ENCODE data around the gene DOHH. TPM values are rescaled to one million over a fixed set of nuclear protein-coding genes. Genes with fewer than 3 reads are reported as not detected.
"Not testable (repeated sequence)": the region's sequence is repeated elsewhere in the genome, so short reads cannot be mapped to it uniquely, and the experiment has no call there.

Gene DOHH
- total RNA-seq, 1 experiment from 2014 or later: 13.0 TPM

DNA sequence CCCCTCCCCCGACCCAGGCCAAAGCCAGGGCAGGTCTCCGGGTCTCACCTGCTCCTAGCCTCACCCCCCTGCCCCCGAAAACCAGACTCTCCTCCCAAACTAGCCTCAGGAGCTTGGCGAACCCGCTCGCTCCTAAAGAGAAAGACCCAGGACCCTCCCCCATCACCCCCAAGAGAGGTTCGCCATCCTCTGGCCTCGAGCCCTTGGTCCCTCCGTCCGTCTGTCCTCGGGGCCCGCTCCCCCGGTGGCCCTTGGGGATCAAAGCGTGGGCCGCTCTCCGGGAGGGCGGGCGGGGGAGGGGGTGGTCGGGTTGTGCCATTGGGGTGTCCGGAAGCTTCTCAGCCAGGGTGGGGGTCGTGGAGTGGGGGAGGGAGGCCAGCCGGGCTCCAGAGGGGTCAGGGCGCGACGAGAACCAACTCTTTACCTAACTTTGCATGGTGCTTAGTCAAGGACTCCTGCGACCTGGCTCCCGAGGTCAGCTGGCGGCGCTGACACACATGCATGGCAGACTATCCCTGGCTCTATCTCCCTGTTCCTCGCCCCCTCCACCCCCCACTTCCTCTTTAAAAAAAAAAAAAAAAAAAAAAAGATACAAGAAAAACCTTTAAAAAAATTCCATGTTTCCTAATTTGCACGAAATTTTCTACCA, 35.8 kb downstream of the DOHH start:
- DNase-seq (ENCODE audit: extremely low read depth, low read depth): no peak

DNA sequence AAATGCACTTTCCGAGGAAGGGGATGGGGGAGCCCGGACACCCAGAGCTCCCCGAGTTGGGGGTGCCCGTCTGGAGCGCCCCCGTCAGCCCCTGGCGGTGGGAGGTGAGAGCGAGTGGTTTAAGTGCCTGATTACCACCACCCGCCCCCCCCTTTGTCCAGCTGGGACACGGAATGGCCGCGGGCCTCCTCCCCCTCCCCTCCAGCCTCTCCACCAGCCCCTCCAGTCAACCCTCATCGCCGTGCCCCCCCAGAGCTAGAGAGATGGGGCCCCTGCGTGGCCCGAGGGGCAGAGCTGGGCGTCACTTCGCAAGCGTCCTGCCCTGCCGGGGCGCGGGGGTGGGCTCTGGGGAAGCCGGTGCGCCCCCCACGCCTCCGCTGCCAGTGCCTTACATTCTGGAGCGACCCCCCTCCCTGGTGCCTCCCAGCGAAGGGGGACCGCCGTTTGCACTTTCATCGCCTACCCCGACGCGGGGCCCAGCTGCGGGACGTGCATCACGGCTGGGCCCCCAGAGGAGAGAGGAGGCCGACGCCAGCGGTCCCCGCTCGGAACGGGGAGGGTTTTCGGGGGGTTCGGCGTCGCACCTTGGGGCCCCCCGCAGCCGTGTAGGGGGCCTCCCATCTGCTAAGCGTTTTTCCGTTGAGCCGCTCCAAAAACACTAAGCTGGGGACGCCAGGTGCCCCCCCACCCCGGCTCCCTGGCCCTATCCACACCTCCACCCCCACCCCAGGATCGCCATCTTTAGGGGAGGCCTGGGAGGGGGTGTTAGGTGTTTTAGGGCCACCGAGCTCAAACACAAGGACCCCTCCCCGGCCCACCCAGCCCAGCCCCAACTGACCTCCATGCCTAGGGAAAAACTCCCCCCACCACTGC, 36.5 kb downstream of the DOHH start:
- DNase-seq (ENCODE audit: extremely low read depth, low read depth): no peak

DNA sequence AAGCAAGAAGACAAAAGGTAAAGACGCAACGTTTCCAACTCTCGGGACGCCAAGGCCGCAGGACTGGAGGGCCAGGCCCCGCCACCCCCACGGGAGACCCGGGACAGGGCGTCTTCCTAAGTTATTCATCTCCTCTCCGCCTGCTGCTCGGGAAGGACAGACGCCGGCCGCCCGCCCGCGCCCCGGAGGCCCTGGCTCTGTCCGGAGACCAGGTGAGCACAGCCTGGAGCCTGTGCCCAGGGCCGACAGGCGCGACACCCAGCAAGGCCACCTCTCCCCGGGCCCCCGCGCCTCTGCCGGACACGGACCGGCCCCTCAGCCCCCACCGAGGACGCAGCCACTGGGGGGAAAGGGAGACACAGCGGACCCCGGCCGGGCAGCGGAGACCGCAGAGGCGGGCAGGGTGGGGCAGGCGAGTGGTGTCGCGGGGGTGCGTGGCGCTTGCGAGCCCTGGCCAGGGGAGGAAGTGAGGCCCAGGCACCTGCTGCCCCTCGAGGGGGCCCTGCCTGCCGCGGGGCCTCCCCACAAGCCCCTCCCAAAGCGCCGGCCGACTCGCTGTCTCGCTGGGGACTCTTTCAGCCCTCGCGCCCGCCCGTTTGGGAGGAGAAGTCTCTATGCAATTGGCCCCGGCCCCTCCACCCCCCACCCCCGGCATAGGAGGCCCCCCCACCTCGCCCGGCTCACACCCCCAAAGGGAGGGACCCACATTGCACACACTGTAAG, 37.3 kb downstream of the DOHH start:
- DNase-seq (ENCODE audit: extremely low read depth, low read depth): no peak

DNA sequence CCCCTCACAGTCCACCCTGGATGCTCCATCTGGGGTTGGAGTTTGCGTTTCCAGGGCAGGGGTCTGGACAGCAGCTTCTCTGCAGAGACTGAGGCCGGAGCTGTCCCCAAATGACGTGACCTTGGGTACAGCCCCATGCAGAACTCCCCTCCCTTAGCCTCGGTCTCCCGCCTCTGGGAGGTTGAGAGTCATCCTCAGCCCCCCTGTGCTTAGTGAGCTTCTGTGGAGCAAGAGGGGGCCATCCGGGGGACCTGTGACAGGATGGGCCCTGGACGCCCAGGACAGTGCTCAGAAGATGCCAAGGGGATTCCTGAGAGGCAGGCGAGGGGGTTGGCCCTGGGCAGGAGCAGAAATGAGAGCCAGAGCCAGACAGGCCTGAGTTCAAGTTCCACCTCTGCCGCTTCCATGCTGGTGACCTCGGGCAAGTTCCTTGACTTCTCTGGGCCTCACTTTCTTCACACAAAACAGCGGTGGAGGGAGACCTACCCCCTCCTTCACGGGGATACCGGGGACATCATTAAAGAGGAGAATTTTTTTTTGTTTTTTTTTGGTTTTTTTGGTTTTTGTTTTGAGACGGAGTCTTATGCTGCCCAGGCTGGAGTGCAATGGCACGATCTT, 40.4 kb downstream of the DOHH start:
- no peak for DNase-seq (ENCODE audit: extremely low read depth, low read depth)

DNA sequence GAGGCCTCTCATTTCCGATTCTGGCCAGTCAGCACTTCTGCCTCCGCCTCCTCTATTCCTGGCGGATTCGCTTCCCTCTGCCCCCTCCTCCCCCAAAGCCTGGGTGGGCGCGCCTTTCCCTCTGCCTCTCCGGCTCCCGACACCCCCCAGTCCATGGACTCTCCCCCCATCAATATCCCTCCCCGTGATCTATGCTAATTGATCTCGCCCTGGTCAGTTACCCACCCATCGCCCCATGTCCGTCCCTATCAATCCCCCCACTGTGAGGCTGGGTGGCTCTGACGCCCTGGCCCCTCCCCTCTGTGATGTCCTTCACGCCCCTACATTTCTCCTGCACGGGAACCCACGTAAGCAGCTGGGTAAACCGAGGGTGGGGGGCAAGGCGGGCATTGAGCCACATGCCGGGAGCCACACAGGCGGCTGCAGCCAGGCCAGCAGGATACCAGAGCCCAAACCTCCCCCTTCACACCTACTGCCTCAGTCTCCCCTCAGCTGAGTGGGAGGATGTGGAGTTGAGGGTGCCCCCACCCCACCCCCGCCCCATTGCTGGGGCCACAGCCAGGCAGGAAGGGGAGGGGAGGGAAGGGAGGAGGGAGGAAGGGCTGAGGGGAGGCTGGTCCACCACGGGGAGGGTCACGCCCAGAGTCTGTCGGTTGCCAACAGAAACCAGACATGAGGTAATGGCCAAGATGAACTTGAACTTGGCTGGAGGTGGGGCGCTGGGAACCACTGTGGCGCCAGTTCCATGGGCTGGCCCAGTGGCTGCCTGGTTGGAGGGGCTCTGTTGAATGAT, 41.2 kb downstream of the DOHH start:
- DNase-seq (ENCODE audit: extremely low read depth, low read depth): no peak

DNA sequence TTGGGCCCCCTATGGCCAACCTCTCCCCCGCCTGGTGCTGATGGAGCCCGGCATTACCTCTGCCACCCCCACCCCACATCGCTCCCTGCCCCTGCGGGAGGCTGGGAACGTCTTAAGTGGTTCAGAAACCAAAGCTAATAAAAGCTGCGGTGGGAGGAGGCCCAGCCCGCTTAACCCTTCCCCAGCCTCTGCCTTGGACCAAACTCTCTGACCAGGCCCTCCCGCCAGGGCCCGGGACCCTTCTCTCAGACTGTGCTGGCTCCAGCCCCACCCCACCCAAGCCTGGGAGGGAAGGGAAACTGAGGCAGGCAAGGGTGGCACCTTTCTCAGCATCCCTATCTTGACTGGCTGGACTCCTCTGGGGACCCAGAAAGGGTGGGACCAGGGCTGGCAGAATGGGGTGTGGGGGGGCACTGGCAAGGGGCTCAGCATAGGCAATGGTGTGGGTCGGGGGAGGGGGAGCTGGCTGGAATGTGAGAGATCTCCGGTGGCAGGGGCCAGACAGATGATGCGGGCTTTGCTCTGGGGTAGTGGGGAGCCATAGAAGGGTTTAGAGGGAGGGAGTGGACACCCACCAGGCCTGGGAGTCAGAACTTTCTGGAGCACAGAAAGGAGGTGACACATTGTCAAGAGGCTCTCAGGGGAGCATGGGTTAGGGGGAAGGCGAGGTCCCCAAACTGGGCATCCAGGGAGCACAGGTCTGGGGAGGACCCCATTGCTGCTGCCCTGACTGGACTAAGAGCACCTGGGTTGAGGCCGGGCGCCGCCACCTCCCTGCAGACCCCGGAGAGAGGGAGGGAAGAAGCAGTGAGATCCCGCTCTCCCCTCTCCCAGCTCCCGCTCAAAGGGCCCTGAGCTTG, 42.0 kb downstream of the DOHH start:
- no peak for DNase-seq (ENCODE audit: extremely low read depth, low read depth)

DNA sequence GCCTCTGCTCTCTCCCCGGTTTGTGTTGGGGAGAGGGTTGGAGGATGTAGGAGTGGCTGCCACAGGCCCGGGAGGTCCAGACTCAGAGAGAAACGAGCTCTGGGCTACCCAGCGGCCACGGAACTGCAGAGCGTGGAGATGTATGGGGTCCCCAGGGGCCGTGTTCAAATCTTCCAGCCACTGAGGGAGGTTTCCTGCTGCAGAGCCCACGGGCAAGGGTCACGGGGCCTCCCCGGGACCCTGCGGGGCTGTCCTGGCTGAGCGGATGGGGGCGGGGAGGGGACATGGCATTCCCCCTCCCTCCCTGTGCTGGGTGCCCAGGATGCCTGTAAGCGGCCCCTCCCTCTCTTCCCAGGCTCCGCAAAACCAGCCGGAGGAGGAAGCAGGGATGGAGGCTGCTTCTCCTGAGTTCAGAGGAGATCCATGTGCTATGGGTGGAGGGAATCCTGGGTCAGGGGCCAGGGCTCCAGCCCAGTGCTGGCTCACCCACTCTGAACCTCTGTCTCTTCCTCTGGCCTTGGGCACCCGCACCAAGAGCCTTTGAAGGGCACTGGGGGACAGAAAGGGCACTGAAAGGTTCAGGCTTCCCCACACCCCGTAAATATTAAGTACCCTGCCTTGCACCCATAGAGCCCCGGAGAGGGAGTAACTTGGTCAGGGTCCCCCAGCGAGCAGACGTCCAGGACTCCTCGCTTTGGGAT, 42.8 kb downstream of the DOHH start:
- DNase-seq (ENCODE audit: extremely low read depth, low read depth): no peak

DNA sequence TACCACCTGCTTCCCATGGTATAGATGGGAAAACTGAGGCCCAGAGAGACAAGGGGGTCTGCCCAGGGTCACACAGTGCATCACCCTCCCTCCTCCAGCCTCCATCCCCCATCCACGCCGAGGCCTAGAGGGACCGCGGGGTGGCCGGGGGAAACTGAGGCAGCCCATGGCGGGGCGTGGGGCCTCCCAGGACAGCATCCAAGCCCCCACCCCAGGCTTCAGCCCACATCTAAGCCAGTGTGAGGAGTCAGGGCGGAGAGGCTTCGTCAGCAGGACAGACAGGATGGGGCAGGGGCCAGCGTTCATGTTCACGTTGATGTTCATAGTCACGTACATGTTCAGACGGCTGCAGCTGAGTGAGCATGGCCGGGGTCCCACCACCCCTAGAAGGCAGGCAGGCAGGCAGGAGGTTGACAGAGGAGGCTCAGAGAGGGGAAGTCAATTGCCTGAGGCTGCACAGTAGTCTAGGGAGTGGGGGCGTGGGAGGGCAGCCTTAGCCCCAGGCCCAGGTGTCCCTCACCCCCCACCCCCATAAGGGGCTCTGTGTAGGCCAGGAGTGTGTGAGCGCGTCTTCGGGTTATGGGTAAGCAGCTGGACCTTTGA, 43.4 kb downstream of the DOHH start:
- no peak for DNase-seq (ENCODE audit: extremely low read depth, low read depth)

DNA sequence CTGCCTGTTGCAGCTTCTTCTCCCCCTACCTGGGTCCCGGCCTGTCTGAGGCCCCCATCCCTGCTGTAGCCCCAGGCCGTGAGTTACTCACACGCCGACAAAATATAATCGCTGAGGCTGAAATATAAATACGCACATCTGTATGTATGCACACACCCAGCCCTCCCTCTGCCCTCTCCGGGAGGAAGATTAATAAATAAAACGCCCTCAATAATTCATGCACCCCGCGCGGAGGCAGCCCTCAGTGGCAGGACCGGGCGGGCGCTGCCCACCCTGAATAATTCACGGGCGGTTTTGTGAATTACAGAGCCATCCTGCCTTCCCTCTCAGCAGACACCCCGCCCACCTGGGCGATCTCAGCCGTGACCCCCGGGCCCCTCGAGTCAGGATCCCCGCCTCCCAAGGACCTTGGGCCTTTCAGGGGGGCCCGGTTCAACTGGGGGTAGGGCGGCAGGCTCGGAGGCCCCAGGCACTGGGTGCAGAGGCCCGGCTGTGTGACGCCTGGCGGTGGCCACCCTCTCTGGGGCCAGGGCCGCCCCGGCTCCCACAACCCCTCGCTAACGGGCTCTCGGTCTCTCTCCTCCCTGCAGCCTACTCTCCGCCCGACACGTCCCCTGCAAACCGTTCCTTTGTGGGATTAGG, 44.4 kb downstream of the DOHH start:
- no peak for DNase-seq (ENCODE audit: extremely low read depth, low read depth)

DNA sequence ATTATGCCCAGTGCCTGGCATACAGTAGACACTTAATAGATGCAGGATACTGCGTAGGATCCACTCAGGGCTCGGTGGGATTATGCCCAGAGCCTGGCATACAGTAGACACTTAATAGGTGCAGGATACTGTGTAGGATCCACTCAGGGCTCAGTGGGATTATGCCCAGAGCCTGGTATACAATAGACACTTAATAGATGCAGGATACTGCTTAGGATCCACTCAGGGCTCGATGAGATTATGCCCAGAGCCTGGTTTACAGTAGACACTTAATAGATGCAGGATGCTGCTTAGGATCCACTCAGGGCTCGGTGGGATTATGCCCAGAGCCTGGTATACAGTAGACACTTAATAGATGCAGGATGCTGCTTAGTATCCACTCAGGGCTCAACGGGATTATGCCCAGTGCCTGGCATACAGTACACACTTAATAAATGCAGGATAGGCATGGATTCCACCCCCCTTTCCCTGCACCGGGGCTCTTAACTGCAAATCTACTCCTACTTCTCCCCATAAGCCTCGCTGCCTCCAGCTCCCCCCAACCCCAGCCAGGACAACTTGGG, 45.0 kb downstream of the DOHH start:
- DNase-seq (ENCODE audit: extremely low read depth, low read depth): no peak

DNA sequence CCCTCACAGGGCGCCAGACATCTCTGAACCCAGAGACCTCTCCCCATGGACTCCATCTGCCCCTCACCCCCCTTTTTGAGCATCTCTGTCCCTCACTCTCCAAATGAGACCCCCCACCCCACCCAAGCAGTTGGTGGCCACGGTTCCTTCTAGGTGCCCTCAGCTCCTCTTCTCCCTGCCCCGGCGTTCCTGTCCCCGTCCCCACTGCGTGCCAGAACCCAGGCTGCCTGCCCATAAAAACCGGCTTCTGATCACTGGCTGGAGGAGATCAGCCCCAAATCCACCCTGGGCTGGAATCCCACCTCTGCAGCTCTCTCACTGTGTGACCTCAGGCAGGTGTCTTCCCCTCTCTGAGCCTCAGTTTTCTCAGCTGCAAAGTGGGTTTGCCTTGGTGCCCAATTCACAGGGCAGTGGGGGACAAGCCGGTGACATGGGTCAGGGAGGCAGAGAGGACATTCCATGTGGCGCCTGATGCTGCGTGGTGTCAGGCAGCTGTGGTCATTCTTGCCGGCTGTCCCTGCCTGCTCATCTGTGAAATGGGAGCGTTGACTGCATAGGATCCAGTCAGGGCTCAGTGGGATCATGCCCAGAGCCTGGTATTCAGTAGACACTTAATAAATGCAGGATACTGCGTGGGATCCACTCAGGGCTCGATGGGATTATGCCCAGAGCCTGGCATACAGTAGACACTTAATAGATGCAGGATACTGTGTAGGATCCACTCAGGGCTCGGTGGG, 45.6 kb downstream of the DOHH start:
- DNase-seq (ENCODE audit: extremely low read depth, low read depth): no peak

DNA sequence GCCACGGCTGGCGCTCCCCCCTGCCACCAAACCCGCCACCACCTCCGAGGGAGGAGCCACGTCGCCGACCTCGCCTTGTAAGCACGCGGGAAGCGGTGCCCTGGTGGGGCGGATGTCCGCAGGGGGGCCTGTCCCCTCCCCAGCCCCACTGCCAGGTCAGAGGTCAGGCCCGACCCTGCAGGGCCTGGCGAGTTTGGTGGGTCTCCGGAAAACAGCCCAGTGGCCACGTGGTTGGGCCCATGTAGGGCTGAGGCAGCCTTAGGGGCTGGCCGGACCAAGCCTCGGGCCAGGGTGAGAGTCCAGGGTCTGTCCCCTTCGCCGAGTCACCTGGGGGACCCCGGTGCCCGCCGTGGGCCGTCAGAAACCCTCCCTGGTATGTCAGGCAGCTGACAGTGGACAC, 46.6 kb downstream of the DOHH start:
- no peak for DNase-seq (ENCODE audit: extremely low read depth, low read depth)

DNA sequence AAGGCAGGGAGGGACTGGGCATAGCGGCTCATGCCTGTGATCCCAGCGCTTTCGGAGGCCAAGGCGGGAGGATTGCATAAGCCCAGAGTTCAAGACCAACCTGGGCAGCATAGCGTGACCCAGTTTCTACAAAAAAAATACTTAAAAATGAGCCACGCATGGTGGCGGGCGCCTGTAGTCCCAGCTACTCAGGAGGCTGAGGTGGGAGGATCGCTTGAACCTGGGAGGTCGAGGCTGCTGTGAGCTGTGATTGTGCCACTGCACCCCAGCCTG, 47.6 kb downstream of the DOHH start:
- DNase-seq (ENCODE audit: extremely low read depth, low read depth): not testable (repeated sequence)

DNA sequence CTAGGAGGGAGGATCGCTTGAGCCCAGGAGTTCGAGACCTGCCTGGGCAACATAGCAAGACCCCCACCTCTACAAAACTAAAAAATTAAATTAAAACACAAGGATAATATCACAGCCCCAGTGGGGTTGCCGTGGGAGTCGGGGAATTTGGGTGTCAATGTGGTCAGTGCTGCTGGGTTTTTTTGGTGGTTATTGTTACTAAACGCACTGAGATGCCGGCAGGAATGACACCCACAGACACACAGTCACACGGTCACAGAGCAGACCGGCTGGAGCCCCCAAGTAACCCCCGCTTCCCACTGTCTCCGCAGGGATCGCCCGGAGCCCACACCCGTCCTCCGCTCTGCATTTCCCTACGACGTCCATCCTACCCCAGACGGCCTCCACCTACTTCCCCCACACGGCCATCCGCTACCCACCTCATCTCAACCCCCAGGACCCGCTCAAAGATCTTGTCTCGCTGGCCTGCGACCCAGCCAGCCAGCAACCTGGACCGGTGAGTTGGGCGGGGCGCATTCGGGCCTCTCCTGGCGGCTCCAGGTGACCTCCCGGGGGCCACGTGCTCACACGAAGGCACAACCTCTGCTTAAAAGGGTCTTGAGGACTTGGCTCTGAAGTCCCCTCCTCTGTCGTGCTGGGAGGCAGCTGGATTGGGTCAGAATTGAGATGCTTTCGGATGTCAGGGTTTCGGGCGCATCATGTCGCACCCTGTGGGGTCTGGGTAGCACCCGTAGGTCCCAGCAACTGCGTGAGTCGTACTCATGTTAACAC, 48.1 kb downstream of the DOHH start:
- no peak for DNase-seq (ENCODE audit: extremely low read depth, low read depth)

DNA sequence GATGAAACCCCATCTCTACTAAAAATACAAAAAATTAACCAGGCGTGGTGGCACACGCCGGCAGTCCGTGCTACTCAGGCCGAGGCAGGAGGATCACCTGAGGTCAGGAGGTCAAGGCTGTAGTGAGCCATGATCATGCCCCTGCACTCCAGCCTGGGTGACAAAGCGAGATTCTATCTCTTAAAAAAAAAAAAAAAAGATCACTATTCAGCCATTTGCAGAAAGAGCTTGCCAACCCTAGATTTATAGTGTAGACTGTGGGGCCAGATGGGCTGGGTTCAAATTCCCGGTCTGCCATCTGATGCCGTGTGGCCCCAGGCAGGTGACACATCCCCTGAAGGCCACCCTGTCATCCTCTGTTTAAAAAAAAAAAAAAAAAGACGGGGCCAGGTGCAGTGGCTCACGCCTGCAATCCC, 49.0 kb downstream of the DOHH start:
- no peak for DNase-seq (ENCODE audit: extremely low read depth, low read depth)

DNA sequence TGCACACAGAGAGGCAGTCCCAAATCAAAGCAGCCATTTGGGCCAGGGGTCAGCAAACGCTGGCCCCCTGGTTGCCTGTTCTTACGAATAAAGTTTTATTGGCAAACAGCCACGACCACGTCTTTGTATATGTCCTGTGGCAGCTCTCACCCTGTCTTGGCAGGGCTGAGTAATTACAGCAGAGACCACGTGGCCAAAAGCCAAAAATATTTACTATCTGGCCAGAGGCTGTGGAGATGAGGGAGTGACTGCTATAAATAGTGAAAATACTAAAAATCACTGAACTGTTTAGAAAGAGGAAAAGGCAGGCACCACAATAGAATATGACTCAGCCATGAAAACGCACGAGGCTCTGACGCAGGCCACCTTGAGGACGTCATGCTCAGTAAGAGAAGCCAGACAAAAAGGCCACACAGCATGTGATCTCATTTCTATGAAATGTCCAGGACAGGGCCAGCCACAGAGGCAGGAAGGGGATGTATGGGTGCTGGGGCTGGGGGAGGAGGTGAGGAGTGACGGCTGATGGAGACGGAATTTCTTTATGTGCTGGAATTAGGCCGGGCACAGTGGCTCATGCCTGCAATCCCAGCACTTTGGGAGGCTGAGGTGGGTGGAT, 49.6 kb downstream of the DOHH start:
- DNase-seq (ENCODE audit: extremely low read depth, low read depth): peak; percentile 81

All from NCI-H460 (cell line).